GM12891 (cell line): ENCODE data around the gene CCDC88C.
A peak's percentile ranks its signal among the peaks of the same experiment; 100 is the strongest.

ENCODE experiments used
- DNase-seq: peaks from one replicate; pipeline ENCODE4 v3.0.0; 2011; ENCODE audit warnings: low spot score; ENCODE audit not compliant: insufficient read length
- FAIRE-seq: peaks from 2 replicates; lab custom pipeline; 2011; peaks lifted over from hg19 to GRCh38; lab: Jason Lieb, UNC
- PAX5 ChIP-seq: IDR thresholded peaks from 2 replicates; pipeline ENCODE4 v1.6.1; 2011; ENCODE audit warnings: low read length, moderate library complexity, mild to moderate bottlenecking; ENCODE audit not compliant: insufficient read depth, severe bottlenecking
- POLR2A ChIP-seq: IDR thresholded peaks from 2 replicates; pipeline ENCODE4 v1.6.1; 2011; ENCODE audit warnings: low read depth, low read length, control low read depth
- POLR2AphosphoS5 ChIP-seq: IDR thresholded peaks from 2 replicates; pipeline ENCODE4 v1.6.1; 2011; ENCODE audit warnings: low read depth, low read length, control low read depth
- POU2F2 ChIP-seq: IDR thresholded peaks from 2 replicates; pipeline ENCODE4 v1.6.1; 2011; ENCODE audit warnings: low read depth, mild to moderate bottlenecking, control low read depth, low read length, moderate library complexity
- SPI1 ChIP-seq: IDR thresholded peaks from 2 replicates; pipeline ENCODE4 v1.6.1; 2011; ENCODE audit warnings: low read depth, low read length, control low read depth
- TAF1 ChIP-seq: IDR thresholded peaks from 2 replicates; pipeline ENCODE4 v1.6.1; 2011; ENCODE audit warnings: low read depth, low read length, control low read depth

The CCDC88C gene

DNA sequence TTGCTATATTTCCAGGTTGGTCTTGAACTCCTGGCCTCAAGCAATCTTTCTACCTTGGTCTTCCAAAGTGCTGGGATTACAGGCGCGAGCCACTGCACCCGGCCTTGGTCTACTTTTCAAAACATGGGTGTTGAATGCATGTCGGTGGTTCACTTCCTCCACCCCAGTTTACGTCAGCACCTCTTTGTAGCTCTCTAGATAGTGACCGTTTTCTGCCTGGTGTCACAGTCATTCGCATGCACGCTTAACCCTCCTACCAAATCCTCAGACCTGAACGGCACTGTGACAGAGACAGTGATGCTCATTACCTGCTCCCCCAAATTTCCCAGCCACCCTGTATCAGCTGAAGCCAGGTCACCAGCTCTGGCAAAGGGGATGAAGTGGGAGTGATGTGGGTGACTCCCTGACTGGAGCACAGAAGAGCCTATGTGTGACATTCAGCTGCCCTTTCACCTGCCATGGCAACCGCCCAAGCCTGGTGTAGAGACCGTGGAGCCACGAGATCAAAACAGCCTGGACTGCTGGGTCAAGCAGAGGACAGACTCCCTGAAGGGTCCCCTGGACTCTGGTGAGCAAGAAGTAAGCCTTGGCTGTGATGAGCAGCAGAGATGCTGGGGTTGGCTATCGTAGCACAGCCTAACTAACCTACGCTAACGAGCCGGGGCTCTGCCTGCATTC is 106.9 kb downstream of the CCDC88C start:
- FAIRE-seq (no peak), DNase-seq (no peak)
- TF ChIP-seq TAF1, result no peak
- no peak for TF ChIP-seq SPI1
- no peak for TF ChIP-seq POLR2AphosphoS5
- TF ChIP-seq POU2F2, result no peak

DNA sequence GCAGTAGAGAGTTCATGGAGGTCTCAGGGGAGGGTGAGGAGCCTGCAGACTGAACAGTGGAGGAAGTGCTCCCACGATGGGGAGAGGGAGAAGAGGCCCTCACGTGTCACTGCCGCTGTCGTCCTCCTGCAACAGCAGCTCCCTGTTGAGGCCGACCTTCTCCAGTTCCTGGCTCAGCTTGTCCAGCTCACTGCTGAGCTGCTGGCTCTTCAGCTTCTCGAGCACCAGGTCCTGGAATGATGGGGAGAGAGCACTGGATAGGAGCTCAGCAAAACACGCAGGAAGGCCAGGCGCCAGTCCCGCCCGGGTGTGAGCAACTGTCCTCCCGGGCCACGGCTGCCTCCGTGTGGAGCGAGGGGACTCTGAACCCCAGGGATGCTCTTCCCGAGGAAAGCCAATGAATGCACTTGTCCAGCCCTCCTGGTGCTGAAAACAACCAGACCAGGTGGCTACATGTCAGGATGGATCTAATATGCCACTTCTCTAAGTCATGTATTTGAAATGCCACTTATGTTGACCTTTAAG is 107.8 kb downstream of the CCDC88C start:
- no peak for FAIRE-seq
- DNase-seq, result no peak
- TF ChIP-seq POU2F2 (no peak), PAX5 (no peak), POLR2A (no peak), POLR2AphosphoS5 (no peak), SPI1 (no peak), TAF1 (no peak)

DNA sequence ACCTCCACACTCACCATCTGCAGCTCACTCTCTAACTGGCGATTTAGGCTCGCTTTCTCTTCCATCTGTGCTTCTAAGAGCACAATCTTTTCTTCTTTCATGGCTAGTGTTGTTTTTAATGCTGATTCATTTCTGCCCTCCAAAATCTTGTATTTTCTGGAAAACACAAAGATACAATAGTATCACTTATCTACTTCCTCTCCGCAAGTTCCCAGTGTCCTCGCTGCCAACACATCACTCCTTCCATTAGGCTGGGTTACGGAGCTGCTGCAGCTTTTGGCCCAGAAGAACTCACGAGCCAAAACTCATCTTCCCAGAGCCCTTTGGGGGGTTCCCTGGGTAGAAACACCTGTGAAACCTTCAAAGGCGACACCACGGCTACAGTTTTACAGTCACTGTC is 109.3 kb downstream of the CCDC88C start:
- FAIRE-seq (no peak), DNase-seq (no peak)

DNA sequence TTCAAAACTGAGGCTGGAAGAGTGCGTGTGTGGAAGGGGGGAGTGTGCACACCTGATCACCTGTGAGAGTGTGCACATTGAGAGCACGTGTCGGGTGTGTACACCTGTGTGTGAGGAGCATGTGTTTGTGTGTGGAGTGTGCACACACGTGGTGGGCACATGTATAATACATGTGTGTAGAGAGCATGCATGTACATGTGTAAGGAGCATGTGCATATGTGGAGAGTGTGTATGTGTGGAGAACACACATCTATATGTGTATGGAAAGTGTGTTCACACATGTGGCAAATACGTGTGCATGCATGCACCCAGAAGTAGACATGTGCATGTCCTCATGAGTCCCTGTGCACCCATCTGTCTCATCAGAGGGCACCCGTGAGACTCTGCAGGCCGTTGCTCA is 110.0 kb downstream of the CCDC88C start:
- TF ChIP-seq TAF1 (no peak), POU2F2 (no peak), PAX5 (no peak), POLR2A (no peak), SPI1 (no peak), POLR2AphosphoS5 (no peak)
- no peak for DNase-seq
- FAIRE-seq, result peak; percentile 41

More for the DNA sequence above, 109.3 kb downstream of the CCDC88C start:
- TF ChIP-seq POU2F2 (no peak), SPI1 (no peak), PAX5 (no peak), TAF1 (no peak), POLR2AphosphoS5 (no peak)

DNA sequence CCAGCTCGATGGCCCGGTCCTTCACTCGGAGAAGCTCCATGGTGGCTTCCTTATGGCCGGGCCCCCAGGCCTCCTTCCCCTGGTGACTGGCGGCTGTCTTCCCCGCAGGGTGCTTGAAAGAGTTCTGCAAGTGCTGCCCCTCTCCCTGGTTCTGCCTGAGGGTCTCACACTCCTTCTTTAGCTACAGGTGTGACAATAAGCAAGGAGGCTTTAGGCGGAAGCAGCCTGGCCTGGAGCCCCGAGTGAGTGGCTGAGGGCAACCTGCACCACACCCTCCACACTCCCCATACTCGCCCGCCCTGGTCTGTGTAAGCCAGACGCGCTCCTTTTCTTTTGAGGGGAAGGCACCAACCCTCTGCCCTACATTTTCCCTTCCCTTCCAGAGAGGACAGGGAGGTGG is 110.6 kb downstream of the CCDC88C start:
- no peak for DNase-seq
- FAIRE-seq, result no peak
- no peak for TF ChIP-seq PAX5
- TF ChIP-seq SPI1, result no peak
- no peak for TF ChIP-seq POU2F2
- TF ChIP-seq POLR2A, result no peak

DNA sequence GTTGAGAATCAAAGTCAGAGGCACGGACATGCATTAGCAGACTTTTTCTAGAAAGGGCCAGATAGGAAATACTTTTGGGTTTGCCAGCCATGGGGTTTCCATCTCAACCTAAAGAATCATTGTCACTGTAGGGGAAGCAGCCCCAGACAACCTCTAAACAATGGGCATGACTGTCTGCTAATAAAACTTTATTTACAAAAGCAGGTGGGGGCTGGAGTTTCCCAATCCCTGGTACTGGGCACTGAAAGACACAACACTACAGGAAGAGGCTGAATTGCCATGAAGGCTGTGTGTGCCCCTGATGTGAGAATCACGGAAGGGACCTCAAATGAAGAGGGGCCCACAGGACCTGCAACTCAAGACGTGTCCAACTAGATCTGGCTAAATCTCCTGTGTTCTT is 111.1 kb downstream of the CCDC88C start:
- no peak for FAIRE-seq
- TF ChIP-seq TAF1, result no peak
- TF ChIP-seq SPI1, result no peak
- no peak for TF ChIP-seq POLR2AphosphoS5

DNA sequence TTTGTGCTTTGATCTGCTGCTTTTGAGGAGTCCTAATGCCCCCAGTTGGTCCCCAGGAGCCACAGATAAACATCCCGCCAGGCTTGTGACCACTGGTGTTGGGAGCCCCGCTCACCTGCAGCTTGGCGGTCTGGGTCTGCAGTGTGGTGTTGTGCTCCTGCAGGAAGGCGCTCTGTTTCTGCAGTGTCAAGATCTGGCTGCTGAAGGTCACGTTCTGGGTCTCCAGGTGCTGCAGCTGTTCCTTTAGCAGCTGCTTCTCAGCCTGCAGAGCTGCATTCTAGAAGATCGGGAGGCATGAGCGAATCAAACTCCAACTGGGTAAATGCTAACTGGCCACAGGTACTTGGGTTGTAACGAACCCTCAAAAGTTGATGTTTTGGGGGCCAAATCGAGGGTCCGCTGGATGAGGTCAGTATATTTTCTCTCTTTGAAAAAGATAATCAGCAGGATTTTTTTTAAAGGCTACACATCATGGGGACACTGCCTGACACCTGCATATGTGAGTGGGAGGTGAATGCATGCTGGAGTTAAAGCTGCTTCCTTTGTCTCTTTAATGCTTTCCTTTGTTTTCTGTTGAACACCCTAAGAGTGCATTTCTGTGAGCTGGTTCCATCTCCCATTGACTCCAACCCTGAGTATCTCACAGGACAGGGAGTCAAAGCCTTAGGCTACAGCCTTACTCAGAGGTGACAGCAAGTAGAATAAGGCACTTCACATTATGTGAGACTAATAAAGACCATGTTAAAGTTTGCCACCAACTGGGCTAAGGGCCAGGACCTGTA is 111.8 kb downstream of the CCDC88C start:
- no peak for DNase-seq

More for the DNA sequence above, 111.1 kb downstream of the CCDC88C start:
- DNase-seq, result no peak

DNA sequence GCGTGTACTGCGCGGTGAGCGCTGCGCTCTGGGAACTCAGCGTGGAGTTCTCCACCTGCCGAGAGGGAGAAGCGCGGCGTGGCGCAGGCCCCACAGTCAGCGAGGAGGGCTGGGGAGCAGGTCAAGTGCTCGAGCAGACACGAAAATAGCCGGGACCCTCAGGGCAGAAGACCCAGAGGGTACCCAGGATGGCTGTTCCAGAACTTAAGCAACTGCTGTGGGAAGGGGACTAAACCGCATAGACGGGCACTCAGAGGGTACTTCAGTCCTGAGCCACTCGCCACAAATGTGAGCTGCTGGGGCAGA is 113.7 kb downstream of the CCDC88C start:
- no peak for FAIRE-seq
- DNase-seq, result no peak
- TF ChIP-seq POLR2AphosphoS5 (no peak), PAX5 (no peak), POLR2A (no peak), POU2F2 (no peak), SPI1 (no peak), TAF1 (no peak)

More for the DNA sequence above, 111.8 kb downstream of the CCDC88C start:
- no peak for TF ChIP-seq TAF1
- TF ChIP-seq POU2F2, result no peak
- no peak for TF ChIP-seq PAX5
- no peak for TF ChIP-seq POLR2A
- no peak for FAIRE-seq

DNA sequence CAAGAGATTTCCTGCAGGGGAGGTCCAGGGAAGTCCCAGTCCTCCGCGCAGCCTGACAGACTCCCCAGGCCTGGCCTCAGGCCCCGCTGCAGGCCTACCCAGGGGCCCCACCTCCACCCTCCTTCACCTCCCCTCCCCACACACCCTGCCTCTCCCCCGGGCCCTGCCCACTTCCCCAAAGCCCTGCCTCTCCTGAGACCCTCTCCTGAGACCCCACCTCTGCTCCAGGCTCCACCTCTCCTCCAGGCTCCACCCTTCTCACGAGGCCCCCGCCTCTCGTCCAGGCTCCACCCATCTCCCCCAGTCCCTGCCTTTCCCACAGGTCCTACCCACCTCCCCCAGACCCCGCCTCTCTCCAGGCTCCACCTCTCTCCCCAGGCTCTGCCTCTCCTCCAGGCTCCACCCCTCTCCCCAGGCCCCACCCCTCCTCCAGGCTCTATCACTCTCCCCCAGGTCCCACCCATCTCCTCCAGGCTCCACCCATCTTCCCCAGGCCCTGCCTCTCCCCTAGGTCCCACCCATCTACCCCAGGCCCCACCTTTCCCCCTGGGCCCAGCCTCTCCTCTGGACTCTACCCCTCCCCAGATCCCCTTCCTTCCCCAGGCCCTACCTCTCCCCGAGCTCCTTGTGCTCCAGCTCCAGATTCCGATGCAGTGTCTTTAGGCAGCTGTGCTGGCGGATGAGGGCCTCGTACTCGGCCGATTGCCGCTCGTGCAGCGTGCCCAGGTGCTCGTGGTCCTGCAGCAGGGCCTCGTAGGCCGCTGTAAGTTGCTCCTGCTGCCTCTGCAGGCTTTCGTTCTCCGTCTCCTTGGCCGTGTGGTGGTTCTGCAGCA is 114.3 kb downstream of the CCDC88C start:
- peak; percentile 72 for FAIRE-seq
- DNase-seq, result peak; percentile 90
- TF ChIP-seq POLR2AphosphoS5 (no peak), POU2F2 (no peak), TAF1 (no peak), POLR2A (no peak), SPI1 (no peak), PAX5 (no peak)
